ENCODE results near the gene PLCG2. TPM values are rescaled to one million over a fixed set of nuclear protein-coding genes. Genes with fewer than 3 reads are reported as not detected.

PLCG2 gene
- total RNA-seq, 1 experiment from 2014 or later, result 6.0 TPM

DNA sequence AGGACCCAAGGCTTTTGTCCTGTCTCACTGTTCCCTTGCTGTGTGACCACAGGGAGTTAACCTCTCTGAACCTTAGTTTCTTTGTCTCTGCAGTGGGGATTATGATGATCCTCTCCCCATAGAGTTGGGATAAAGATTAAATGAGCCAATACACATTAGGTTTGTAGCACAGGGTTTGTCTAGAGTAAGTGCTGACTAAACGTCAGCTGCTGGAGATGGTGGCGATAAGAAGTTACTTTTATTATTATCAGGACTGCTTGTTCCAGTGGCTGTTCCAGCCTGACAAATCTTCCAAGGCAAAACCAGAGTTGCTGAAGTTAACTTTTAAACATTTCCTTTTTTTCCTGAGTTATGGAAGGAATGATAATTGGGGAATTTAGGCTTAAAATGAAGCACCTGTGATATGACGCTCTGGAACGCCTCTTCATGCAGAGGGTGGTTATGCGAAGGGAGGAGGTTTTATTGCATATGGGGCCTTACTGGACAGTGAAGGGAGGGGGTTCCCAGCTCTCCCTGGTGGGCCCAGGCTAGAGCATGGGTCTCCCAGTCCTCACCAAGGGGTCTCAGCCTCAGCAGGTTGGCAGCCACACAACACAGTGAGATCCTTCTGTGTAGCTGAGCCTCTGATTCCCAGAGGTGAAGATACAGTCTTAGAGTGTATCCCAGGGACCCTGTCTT is 35.8 kb downstream of the PLCG2 start:
- Histone ChIP-seq H2BK12ac (ENCODE audit: insufficient read length, low read depth, low read length) (no peak overlapping the region), H4K91ac (ENCODE audit: insufficient read length, low read depth, low read length) (no peak overlapping the region), H2AK5ac (ENCODE audit: insufficient read length, low read length) (no peak overlapping the region), H2AFZ (ENCODE audit: low read length) (no peak overlapping the region), H3T11ph (ENCODE audit: low read length) (no peak overlapping the region), H3K14ac (ENCODE audit: insufficient read depth, low read length) (no peak overlapping the region), H4K8ac (replicated peaks; ENCODE audit: insufficient read length, low read depth, low read length) (no peak overlapping the region), H2BK20ac (ENCODE audit: low read depth, low read length, poor library complexity, severe bottlenecking) (no peak overlapping the region), H4K20me1 (ENCODE audit: control insufficient read depth, insufficient read depth, insufficient read length) (no peaks in the 10 kb centered on the region), H2BK120ac (ENCODE audit: low read depth, low read length, poor library complexity, severe bottlenecking) (no peak overlapping the region), H3K56ac (ENCODE audit: insufficient read length, low read depth, low read length) (no peak overlapping the region), H3K23me2 (ENCODE audit: insufficient read length, low read depth, low read length, poor library complexity, severe bottlenecking) (no peaks in the 10 kb centered on the region), H3K4me2 (ENCODE audit: insufficient read depth, insufficient read length, low read length) (no peak overlapping the region), H3K79me2 (ENCODE audit: insufficient read depth, low read length) (no peaks in the 10 kb centered on the region), H3K27ac (ENCODE audit: insufficient read length, low read depth, low read length) (no peak overlapping the region), H3K9ac (ENCODE audit: extremely low read depth, insufficient read length, low read length) (no peak overlapping the region), H2BK15ac (ENCODE audit: low read depth, low read length) (no peak overlapping the region), H3K4me1 (ENCODE audit: insufficient read depth, low read length) (peaks cover 5% of the 10 kb centered on the region; the same call in 1 of the 2 replicates), H3K18ac (ENCODE audit: insufficient read length, low read depth, low read length) (no peak overlapping the region), H3K9me3 (ENCODE audit: control insufficient read depth, low read depth, low read length) (no peaks in the 10 kb centered on the region), H2BK5ac (ENCODE audit: insufficient read length, low read length) (no peak overlapping the region), H3K23ac (ENCODE audit: insufficient read length, low read depth, low read length) (no peak overlapping the region), H3K27me3 (ENCODE audit: insufficient read depth, low read length) (no peaks in the 10 kb centered on the region), H4K5ac (ENCODE audit: insufficient read length, low read depth, low read length) (no peak overlapping the region), H3K79me1 (ENCODE audit: insufficient read depth, low read depth, low read length, poor library complexity, severe bottlenecking) (no peaks in the 10 kb centered on the region), H3K4ac (ENCODE audit: low read depth, low read length) (no peak overlapping the region)
- no peaks in the 10 kb centered on the region; a peak in 1 of 7 replicates for H3K36me3 Mint-ChIP-seq (ENCODE audit: insufficient read depth in 1 of 3, low read depth in 3 of 3)
- H3K27me3 Mint-ChIP-seq (ENCODE audit: low read depth), result no peaks in the 10 kb centered on the region
- peaks cover 0 to 7% of the 10 kb centered on the region in 2 experiments; a peak in 2 of 5 replicates for H3K9me3 Mint-ChIP-seq
- H3K4me3 Mint-ChIP-seq, result no peak overlapping the region
- H3K4me1 Mint-ChIP-seq, result peaks cover 22 to 29% of the 10 kb centered on the region in 2 experiments
- peak overlapping the region in 1 of 3 experiments; percentile 81; a peak in 1 of 7 replicates for H3K27ac Mint-ChIP-seq
- WGBS (ENCODE audit: extremely low coverage, insufficient read length, low lambda C conversion rate), result no CpG with 5 or more reads among the region's 5 CpGs
- TF ChIP-seq, protein P1, sequence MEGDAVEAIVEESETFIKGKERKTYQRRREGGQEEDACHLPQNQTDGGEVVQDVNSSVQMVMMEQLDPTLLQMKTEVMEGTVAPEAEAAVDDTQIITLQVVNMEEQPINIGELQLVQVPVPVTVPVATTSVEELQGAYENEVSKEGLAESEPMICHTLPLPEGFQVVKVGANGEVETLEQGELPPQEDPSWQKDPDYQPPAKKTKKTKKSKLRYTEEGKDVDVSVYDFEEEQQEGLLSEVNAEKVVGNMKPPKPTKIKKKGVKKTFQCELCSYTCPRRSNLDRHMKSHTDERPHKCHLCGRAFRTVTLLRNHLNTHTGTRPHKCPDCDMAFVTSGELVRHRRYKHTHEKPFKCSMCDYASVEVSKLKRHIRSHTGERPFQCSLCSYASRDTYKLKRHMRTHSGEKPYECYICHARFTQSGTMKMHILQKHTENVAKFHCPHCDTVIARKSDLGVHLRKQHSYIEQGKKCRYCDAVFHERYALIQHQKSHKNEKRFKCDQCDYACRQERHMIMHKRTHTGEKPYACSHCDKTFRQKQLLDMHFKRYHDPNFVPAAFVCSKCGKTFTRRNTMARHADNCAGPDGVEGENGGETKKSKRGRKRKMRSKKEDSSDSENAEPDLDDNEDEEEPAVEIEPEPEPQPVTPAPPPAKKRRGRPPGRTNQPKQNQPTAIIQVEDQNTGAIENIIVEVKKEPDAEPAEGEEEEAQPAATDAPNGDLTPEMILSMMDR (conservative IDR thresholded peaks at IDR 0.05), result no peak; the same call in 2 of the 3 replicates
- no peak for DNase-seq
